Heart left ventricle (tissue), 16 donors: ENCODE measurements around the gene HEBP2. TPM values are rescaled to one million over a fixed set of nuclear protein-coding genes. Genes with fewer than 3 reads are reported as not detected.

Experiments used
- ATAC-seq, 4 donors: fragments of 200-7000 bp; cut with Tn5 transposase; one replicate each; pipeline ENCODE4 v1.9.1; 2020 to 2022; ENCODE audit warnings: moderate library complexity in 4 of 4, mild to moderate bottlenecking in 3 of 4, moderate number of reproducible peaks in 1 of 4
- DNase-seq, 5 donors: peaks; one replicate each; pipeline ENCODE4 v3.0.0-alpha.2; 2020
- H3K27ac ChIP-seq, 12 donors: fragments of 200-600 bp; sonication (generic) in 4 of 12; one replicate each; pipeline versions ENCODE4 v1.5.0 to v1.8.0; 2016 to 2022; ENCODE audit warnings: mild to moderate bottlenecking in 2 of 12
- H3K27me3 ChIP-seq, 9 donors: fragments of 200-600 bp; sonication (generic) in 2 of 9; one replicate each; pipeline versions ENCODE4 v1.5.1 to v1.8.0; 2016 to 2022; ENCODE audit warnings: mild to moderate bottlenecking in 3 of 9
- H3K36me3 ChIP-seq, 9 donors: fragments of 200-600 bp; sonication (generic) in 2 of 9; one replicate each; pipeline versions ENCODE4 v1.5.0 to v1.8.0; 2018 to 2022; ENCODE audit warnings: mild to moderate bottlenecking in 2 of 9
- H3K4me1 ChIP-seq, 12 donors: fragments of 200-600 bp; sonication (generic) in 4 of 12; one replicate each; pipeline versions ENCODE4 v1.5.0 to v1.8.0; 2016 to 2022; ENCODE audit warnings: mild to moderate bottlenecking in 3 of 12
- H3K4me3 ChIP-seq, 12 donors: fragments of 200-600 bp; sonication (generic) in 4 of 12; one replicate each; pipeline versions ENCODE4 v1.5.0 to v1.8.0; 2017 to 2022; ENCODE audit warnings: mild to moderate bottlenecking in 9 of 12, moderate library complexity in 4 of 12
- H3K9me3 ChIP-seq, 12 donors: fragments of 200-600 bp; sonication (generic) in 4 of 12; one replicate each; pipeline versions ENCODE4 v1.5.0 to v1.8.0; 2016 to 2022; ENCODE audit warnings: mild to moderate bottlenecking in 1 of 12
- CTCF ChIP-seq, 12 donors: fragments of 200-600 bp; sonication (generic) in 4 of 12; IDR thresholded peaks; one replicate each; pipeline versions ENCODE4 v1.5.0 to v1.8.0; 2018 to 2022; ENCODE audit warnings: antibody characterized with exemption in 12 of 12, mild to moderate bottlenecking in 5 of 12
- POLR2A ChIP-seq, 2 donors: fragments of 450-650 bp; IDR thresholded peaks; one replicate each; pipeline ENCODE4 v1.6.1; 2017; ENCODE audit warnings: antibody characterized with exemption in 2 of 2, mild to moderate bottlenecking in 2 of 2, moderate library complexity in 2 of 2
- WGBS, 4 donors: extraction: QIAGEN DNeasy Blood & Tissue Kit in 2 of 4; methylation state at CpG; one replicate each; pipeline versions ENCODE4 v1.1.5 to v1.1.7; 2013 to 2018; 5-methylcytosine and 5-hydroxymethylcytosine counted together
- intact Hi-C, 10 donors: fragments of 100-400 bp; cut with DNase I; formaldehyde crosslinking; loops; one replicate each; pipeline versions ENCODE4 v1.11.1 to v1.14.2; 2022
- polyA plus RNA-seq, 2 donors: library from polyadenylated mRNA; stranded (reverse); fragments of 200-250 nt; gene quantifications; one replicate each; pipeline ENCODE4 v1.2.3, GENCODE V29; 2013
- total RNA-seq, 9 donors: library from RNA; depleted of rRNA in 2 of 9; stranded (reverse); fragments of >200 nt in 2 of 9; fragmentation: NEBNext Ultra II Directional in 3 of 9; extraction: Animal tissue kit (Norgen Biotek cat#: 25700) in 3 of 9; gene quantifications; one replicate each; pipeline versions ENCODE4 v1.1.0 to v1.2.4, GENCODE V29; 2016 to 2023
- donor health status: ischemic (EF 13 %, LVEDD 7.1; RV severe dilation, severe dysfunction).
- donor health status: healthy with polysubstance abuse.
- donor health status: DM: no; HTN: yes; CAD: no.
- donor health status: DM: no; HTN: no; CAD: no.
- donor health status: ischemic (EF 25% LVEDD 6.9; RV normal size, moderate dysfunction).
- donor health status: ischemic (EF 25% LVEDD 5.7; RV mildly dilated, moderate dysfunction).
- donor health status: healthy.
- donor health status: DM: yes; HTN: yes; CAD: no.
- donor health status: ischemic (EF 35%, LVEDD 5.7; RV mildly dilated, moderate dysfunction).
- donor health status: nonischemic (EF 11% LVEDD 7.7; RV severe dilation, severe dysfunction).
- donor health status: DM: yes; HTN: yes; CAD: no.
- donor health status: PGD.
- donor health status: ischemic (EF 29% LVEDD 5.4; RV normal size, mild dysfunction).
- donor health status: nonischemic (EF 23%, LVEDD 6.1; RV moderate dilation, normal function).

HEBP2 gene
- total and polyA plus RNA-seq, 11 donors: 20.3 to 110 (median 90.2) TPM

GRCh38 chr6:138402838-138403187, 1.2 kb upstream of the HEBP2 start:
- peak overlapping the region in 8 of 12 donors; percentile 93 to 98 (median 96) for H3K27ac ChIP-seq
- ATAC-seq (no peak), DNase-seq (no peak)
- TF ChIP-seq POLR2A (IDR thresholded peaks at IDR 0.05) (no peak), CTCF (IDR thresholded peaks at IDR 0.05) (no peak)
- 91 to 96% (median 95%) methylated on average over 8 of the region's 8 CpGs for WGBS, 4 donors
- intact Hi-C loops: loop anchor here in 8 of 10 donors (5.0 to 10.0 kb wide), 8 partner anchors 96 to 296 kb away; partner anchors contain the start of gene PERP (in 1 of the 8)
- H3K9me3 ChIP-seq: no peaks in the 10 kb centered on the region
- H3K36me3 ChIP-seq: peaks cover 0 to 26% (median 21%) of the 10 kb centered on the region in 9 donors
- H3K4me3 ChIP-seq: peak overlapping the region in 8 of 12 donors; percentile 73 to 92 (median 84)
- no peaks in the 10 kb centered on the region for H3K27me3 ChIP-seq
- peaks cover 0 to 27% (median 14%) of the 10 kb centered on the region in 12 donors for H3K4me1 ChIP-seq

GRCh38 chr6:138403324-138403800, 661 bp upstream of the HEBP2 start:
- peak; percentile 53 to 80 (median 62) for DNase-seq
- WGBS, 4 donors: 0 to 1% (median 1%) methylated on average over 21 to 30 of the region's 30 CpGs
- ATAC-seq: peak; percentile 25 to 56 (median 46)
- Histone ChIP-seq H3K36me3 (peaks cover 0 to 32% (median 26%) of the 10 kb centered on the region in 9 donors), H3K4me1 (peaks cover 0 to 27% (median 14%) of the 10 kb centered on the region in 12 donors), H3K27ac (peak overlapping the region; percentile 78 to 98 (median 96)), H3K4me3 (peak overlapping the region; percentile 71 to 92 (median 83)), H3K27me3 (no peaks in the 10 kb centered on the region), H3K9me3 (no peaks in the 10 kb centered on the region)
- peak in 6 of 12 donors; percentile 4 to 45 (median 30) for TF ChIP-seq CTCF (IDR thresholded peaks at IDR 0.05)
- no peak for TF ChIP-seq POLR2A (IDR thresholded peaks at IDR 0.05)
- intact Hi-C loops: loop anchor here in 8 of 10 donors (5.0 to 10.0 kb wide), 8 partner anchors 96 to 296 kb away; partner anchors contain the start of gene PERP (in 1 of the 8)

GRCh38 chr6:138404666-138405337, 779 bp downstream of the HEBP2 start:
- H3K36me3 ChIP-seq: peaks cover 0 to 46% (median 40%) of the 10 kb centered on the region in 9 donors
- H3K27ac ChIP-seq: peak overlapping the region; percentile 78 to 98 (median 96)
- intact Hi-C loops: loop anchor here in 9 of 10 donors (1.0 to 10.0 kb wide), 10 partner anchors 98 to 298 kb away; partner anchors contain the start of gene PERP (in 1 of the 9)
- TF ChIP-seq CTCF (IDR thresholded peaks at IDR 0.05) (no peak), POLR2A (IDR thresholded peaks at IDR 0.05) (no peak)
- 5 to 6% (median 5%) methylated on average over 35 of the region's 35 CpGs for WGBS, 4 donors
- no peaks in the 10 kb centered on the region for H3K27me3 ChIP-seq
- peaks cover 0 to 27% (median 14%) of the 10 kb centered on the region in 12 donors for H3K4me1 ChIP-seq
- H3K9me3 ChIP-seq: no peaks in the 10 kb centered on the region
- H3K4me3 ChIP-seq: peak overlapping the region; percentile 71 to 92 (median 83)
- peak in 3 of 4 donors; percentile 0 to 23 (median 15) for ATAC-seq
- DNase-seq: peak in 3 of 5 donors; percentile 22 to 33 (median 30)

- DNase-seq: no peak
- no peak for ATAC-seq
- no peaks in the 10 kb centered on the region for H3K27me3 ChIP-seq
- intact Hi-C loops: loop anchor here in 7 of 10 donors (2.0 to 10.0 kb wide), 4 partner anchors 99 to 291 kb away; no protein-coding TSS in a partner anchor
- WGBS, 4 donors: 85 to 92% (median 86%) methylated on average over 5 of the region's 5 CpGs
- no peak for TF ChIP-seq POLR2A (IDR thresholded peaks at IDR 0.05)
- TF ChIP-seq CTCF (IDR thresholded peaks at IDR 0.05): no peak
- peak overlapping the region in 4 of 12 donors; percentile 85 to 98 (median 97) for H3K27ac ChIP-seq
- peaks cover 0 to 35% (median 11%) of the 10 kb centered on the region in 12 donors for H3K4me1 ChIP-seq
- no peaks in the 10 kb centered on the region for H3K9me3 ChIP-seq
- H3K4me3 ChIP-seq: no peak overlapping the region
- peaks cover 0 to 57% (median 50%) of the 10 kb centered on the region in 9 donors for H3K36me3 ChIP-seq
Measured at GRCh38 chr6:138405816-138406413, 1.9 kb downstream of the HEBP2 start.
